Pons (tissue), 1 donor: ENCODE data around the gene AGTR1.

Source experiments
- DNase-seq: peaks from one replicate; pipeline ENCODE4 v3.0.0-alpha.2; 2016; ENCODE audit warnings: low spot score

The AGTR1 gene

DNA sequence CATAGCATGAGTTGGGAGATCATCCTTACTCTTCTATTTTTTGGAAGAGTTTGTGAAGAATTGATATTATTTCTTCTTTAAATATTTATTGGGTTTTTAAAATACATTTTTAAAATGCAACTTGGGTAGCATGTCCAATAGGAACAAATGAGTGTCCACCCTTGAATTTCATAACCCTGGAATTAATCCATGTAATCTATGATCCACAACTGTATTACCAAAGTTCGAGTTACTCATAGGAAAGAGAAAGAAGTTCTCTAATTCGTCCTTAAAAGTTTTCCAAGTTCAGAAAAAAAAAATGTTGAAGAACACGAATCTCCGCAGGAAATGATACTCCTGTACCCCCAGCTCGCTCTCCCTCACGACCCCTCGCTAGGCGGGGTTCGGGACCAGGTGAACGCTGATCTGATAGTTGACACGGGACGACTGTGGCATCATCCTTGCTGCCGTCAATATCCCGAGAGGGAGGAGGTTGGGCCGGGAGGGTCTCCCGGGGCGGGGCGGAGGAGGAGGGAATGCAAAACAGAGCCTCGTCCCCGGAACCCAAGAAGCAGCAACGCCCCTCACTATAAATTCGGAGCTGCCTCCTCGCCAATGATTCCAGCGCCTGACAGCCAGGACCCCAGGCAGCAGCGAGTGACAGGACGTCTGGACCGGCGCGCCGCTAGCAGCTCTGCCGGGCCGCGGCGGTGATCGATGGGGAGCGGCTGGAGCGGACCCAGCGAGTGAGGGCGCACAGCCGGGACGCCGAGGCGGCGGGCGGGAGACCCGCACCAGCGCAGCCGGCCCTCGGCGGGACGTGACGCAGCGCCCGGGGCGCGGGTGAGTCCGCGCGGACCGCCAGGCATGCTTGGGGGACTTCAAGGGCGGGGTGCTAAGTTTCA lies at the start of gene AGTR1:
AGTR1 (plus strand) TSS at position 598 of the 884 bp plus-strand sequence. CDS start 43,133 bp downstream, outside the sequence.
- DNase-seq = no peak

DNA sequence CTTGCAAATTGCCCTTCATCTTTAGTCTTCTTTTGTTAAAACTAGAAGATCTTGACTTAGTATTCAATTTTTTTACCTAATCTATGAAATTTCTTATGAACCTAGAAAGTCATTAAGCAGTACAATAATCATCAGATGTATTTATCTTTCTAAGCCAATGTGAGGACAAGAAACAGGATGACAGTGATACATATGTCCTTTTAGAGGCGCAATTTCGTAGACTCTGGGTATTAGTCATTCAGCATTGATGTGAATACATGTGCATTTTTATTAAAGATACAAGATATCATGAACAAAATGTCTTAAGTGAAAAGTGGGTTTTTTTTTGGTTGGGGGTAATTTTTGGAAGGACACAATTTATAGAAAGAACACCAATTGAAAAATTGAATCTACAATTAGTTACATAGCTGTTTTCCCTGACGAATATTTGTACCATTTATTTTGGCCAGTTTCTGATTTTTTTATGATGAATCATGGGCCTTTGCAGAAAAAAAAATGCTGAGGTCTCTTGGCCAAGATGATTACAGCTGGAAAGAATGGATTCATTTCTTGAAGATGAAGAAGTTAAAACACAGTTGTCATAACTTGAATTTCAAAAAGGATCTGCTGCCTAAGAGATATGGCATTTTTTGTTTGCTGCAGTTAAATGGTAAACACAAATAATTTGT lies 48.9 kb upstream of the AGTR1 start:
- DNase-seq = no peak

DNA sequence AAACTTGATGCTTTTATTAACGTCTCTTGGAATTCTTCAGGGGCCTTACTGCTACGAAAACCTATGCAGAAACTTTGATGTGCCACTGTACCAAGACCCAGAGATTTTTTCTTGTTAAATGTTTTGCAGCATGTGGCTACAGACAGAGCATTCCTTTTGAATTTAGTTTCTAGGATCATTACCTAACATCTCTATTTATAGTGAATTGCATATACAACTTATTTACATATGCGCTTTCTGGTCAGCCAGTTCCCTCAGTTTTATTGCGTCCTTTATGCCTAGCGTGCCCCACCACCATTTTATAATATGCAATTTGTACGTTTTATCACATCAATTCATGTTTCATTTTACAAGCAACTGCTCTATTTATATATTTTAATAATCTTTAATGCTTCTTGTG lies 46.2 kb upstream of the AGTR1 start:
- DNase-seq = no peak

DNA sequence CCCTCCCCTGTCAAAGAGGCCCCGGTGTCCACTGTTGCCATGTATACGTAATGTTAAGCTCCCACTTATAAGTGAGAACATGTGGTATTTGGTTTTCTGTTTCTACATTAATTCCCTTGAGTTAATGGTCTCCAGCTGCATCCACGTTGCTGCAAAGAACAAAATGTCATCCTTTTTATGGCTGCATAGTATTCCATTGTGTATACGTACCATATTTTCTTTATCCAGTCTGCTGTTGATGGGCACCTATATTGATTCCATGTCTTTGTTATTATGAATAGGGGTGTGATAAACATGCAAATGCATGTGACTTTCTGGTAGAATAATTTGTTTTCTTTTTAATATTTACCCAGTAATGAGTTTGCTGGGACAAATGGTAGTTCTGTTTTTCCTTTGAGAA lies 43.3 kb upstream of the AGTR1 start:
- no peak for DNase-seq

DNA sequence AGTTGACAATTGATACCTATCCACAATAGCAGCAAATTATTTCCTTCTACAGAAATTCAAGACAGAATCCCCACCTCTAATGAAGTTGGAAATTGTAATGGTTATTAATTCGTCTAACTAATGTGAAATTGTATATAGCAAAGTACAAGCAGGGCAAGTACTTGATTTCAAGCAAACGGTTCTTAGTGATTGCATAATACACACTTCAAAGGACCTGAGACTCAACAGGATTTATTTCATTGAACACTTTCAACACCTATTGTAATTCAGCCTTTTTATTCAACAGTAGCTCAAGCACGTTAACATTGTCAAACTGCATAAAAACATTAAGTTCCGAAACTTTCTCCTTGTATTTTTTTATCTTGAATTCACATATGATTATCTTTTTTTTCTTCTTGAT lies 40.2 kb upstream of the AGTR1 start:
- no peak for DNase-seq

DNA sequence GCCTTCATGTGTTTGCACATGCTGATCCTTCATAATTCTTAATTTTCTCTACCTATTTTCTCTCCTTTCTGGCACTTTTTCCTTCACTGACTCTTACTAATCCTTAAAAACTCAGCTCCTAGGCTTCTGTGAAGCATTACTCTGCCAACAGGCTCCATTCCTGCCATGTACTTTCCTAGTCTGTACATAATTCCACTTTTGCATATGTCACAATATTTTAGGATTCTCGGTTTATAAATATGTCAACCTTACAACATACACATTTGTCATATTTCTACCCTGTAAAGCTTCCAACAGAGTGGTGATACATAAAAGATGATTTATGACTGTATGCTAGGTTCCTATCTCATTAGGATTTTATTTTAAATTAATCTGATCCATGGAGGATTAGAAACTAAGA lies 38.2 kb upstream of the AGTR1 start:
- DNase-seq = no peak

DNA sequence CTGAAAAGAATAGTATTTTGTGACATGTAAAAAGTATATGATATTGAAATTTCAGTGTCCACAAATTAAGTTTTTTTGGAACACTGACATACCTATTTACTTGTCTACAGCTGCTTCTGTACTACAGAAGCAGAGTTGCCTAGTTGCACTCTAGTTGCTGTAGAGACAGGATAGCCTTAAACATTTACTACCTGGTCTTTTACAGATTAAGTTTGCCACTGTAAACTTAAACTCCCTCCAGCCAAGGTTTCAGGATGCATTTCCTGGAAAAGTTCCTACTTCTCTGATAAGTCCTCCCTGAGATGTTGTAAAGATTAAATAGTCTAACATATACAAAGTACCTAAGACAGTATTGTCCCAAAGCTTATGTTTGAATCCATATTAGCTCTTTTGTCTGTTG lies 17.4 kb upstream of the AGTR1 start:
- no peak for DNase-seq

DNA sequence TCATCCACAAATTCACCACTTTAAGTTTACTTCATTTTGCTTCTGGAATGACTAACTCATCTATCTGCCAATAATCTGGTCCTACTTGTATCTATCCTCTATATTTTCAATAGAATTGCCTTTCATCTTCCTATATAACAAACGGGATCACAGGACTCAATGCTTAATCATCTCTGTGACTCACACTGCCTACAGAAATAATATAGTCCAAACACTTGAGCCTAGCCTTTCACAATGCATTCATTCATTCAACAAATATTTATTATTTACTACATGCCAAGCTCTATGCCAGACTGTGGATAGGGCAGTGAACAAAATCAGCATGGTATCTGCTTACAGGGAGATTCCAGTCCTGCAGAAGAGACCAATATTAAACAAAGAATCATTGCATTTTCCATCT lies 16.6 kb upstream of the AGTR1 start:
- no peak for DNase-seq

DNA sequence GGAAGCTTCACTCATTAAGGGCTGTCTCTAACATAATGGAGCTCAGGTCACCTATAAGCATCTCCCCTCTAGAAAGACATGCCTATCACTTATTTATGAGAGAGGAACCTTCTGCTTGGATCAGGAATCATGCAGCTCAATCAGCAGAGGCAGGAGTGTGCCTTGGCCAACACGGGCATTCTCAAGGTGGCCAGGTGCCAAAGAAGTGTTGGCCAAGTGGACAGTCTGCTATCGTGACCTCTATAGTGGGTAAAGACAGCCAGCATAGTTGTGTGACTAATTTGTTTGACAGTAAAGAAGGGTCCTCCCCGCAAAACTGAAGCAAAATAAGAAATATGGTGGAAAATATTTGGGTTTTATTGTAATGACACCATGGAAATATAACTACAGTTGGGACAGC lies 14.7 kb upstream of the AGTR1 start:
- DNase-seq = no peak

DNA sequence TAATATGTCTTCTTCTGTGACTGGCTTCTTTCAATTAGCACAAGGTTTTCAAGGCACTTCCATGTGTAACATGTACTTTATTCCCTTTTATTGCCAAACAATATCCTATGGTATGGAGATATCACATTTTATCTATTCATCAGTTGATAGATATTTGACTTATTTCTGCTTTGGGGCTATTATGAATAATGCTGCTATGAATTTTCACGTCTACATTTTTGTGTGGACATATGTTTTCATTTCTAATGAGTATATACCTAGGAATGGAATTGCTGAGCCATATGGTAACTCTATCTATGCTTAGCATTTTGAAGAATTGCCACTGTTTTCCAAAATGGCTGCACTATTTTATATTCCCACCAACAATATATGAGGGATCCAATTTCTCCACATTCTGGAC lies 3.6 kb upstream of the AGTR1 start:
- no peak for DNase-seq

DNA sequence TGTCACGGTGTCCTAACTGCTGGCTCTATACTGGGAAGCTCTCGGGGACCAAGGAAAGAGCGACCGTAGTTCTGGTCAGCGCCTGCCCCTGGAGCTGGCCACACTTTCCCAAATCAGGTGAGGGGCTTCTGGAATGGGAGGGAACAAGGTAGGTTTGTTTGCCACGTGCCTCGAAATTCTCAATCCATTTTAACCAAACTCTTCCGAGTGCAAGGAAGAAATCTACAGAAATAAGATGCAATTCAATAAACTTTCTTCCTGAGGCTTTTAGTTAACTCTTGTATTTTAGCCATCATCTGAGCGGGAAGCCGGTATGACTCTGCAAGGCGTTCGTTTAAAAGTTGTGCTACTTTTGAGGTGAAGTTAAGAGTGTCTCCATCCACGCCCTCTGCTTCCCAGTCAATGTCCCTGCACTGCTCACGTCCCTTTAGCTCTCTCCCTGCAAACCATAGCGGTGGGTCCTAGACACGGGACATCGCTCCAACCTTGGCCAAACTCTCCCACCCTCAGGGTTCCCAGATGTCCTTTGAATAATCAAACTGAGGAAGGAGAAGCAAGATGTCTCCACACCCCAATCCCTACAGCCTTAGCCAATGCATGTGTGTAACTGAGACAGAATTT lies 597 bp downstream of the AGTR1 start:
- no peak for DNase-seq

DNA sequence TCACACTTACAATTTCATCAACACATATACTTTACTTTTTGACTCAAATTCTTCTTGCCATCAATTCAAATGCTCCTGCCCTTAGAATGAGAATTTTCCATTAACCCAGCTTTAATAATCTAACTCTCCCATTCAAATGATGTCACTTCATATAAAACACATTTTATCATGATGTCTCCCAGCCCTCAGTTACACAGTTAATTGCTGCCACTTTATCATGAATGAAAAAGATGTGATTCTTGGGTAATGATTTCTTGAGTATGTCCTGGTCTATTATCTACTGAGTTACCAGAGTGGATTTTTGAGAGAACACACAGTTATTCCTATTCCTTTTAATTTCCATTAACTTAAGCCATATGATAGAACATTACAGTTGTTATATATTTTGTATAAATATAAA lies 7.6 kb downstream of the AGTR1 start:
- no peak for DNase-seq

DNA sequence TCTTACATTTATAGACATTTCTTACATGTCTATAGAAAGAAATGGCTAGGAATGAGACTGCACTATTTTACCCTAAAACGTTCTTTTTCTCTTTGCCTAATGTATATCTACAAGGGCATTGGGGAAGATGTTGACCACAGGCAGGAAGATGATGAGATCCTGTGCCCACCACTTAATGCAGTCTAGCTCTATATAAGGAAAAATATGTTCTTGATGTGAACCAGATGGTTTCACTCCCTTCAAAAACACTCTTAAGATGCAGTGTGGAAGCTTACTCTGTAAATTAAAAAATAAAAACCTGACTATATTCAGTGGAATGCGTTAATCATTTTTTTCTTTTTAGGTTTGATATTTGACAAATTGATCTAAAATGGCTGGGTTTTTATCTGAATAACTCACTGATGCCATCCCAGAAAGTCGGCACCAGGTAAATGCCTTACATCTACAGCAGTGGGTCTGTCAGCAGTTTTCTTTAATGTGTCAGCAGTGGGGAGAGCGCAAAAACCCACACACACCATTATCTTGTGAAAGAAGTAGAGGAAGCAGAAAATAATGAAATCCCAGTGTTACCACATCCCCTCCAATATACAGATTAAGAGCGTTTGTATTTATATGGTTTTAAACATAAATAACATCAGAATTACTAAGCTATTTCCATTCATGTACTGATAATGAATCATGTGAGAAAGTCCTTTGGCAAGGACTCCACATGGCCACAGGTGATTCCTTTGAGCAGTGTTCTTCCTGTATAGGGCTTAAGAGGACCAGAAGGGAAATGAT lies 10.1 kb downstream of the AGTR1 start:
- no peak for DNase-seq

DNA sequence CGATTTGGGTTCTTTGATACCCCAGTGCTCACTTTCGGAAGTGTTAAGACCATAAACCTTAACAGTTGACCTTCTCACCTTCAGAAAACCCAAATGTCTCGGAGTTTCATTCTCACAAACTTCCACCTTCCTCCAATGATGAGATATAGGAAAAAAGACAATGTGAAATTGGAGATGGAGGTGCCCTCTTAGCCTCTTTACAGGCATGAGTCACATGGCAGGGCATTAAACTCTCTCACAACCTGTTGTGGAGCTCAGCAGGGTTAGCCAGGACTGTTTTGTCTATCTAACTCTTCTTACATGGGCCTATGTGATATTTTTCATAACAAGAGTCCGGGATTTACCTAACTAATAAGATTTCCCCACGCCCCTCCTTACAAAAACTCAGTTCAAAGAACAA lies 10.7 kb downstream of the AGTR1 start:
- no peak for DNase-seq

DNA sequence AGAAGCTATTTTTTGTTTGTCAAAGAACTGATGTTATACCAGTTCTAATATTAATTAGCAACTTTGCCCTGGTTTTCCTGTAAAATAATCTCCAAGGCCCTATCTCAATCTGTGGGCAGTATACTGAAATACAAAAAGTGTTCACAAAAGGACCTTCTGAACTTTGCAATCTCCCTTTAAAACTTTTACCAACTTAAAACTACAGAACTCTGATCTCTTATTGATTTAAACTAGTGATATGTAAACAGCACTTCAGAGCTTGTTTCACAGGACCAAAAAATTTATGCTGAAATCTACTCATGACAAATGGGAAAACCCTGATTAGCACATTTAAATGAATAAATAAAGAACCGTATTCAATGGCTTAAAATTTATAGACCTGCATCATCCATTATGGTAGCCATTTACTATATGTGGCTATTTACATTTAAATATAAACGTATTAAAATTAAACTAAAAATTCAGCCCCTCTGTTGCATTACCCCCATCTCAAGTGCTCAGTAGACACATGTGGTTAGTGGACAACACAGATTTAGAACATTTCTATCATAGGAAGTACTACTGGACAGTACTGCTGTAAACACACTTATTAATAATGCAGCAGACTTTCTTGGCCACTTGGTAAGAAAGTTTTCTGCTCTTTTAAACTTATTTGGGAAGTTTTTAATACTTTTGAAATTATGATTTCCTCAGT lies 12.0 kb downstream of the AGTR1 start:
- DNase-seq = no peak

DNA sequence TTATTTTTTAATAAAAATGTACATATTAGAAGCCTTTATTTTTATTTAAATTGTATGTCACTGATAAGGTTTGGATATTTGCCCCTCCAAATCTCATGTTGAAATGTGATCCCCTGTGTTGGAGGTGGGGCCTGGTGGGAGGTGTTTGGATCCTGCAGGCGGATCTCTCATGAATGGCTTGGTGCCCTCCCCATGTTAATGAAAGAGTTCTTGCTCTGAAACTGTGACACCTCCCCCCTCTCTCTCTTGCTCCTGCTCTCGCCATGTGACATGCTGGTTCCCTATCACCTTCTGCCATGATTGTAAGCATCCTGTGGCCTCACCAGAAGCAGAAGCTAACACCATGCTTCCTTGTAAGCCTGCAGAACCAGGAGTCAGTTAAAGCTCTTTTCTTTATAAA lies 13.0 kb downstream of the AGTR1 start:
- no peak for DNase-seq

DNA sequence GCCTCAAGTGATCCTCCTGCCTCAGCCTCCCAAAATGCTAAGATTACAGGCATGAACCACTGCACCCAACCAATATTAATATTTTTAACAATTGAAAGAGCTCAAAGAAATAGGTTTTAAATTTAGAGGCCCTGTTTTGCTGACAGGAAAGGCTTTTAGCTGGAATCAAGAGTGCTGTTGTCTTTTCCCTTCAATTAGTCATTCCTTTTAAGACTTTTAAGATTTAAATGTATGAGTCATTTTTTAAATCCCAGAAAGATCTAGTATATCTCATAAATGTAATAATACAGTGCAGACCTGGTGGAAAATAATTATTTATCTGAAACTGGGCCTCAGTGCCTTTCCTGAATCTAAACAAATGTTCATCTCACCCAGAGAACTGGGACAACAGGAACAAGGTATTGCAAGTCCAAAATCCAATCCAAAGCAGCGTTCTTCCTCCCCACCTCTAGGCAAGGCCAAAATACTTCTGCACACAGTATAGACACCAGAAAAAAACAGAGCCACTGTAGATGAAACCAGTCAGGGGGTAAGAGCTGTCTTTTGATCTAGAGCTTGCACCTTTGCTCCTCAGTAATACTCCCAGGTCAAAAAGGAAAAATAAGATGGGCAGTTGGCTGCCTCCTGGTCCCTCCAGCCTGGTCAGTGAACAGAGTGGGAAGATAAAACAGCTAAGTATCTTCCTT lies 14.4 kb downstream of the AGTR1 start:
- no peak for DNase-seq

DNA sequence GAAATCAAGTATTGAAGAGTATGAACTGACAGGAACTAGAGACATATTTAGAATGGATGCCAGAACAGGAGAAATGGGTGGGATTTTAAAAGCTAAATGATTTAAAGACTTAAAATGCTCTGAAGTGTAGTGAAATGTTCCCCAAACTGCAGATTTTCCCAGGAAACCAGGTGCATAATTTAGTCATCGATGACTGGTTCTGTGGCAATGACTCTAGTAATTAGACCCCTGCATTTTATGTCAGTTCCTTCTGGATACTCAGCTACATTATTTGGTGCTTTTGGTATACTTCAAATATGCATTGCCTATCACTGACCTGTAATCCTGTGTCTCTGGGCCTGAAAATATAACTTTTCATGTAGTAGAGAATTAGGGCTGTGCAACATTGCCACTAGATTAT lies 16.8 kb downstream of the AGTR1 start:
- DNase-seq = no peak

DNA sequence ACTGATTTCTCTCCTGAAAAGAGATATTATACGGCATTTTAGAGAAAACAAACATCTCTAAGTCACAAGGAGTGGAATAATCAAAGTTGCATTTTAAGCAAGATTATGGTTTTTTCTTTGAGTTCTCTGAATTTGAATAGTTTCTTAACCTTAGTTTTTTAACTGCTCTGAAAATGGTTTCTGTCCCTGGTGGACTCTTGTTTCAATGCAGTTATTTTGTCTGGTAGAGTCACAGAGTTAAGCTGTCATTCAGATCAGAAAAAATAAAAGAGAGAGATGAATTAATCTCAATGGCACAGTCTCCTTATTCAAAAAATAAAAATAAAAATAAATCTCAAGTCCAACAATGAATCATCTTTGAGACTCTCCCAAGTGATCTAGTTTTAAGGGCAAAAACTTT lies 19.0 kb downstream of the AGTR1 start:
- DNase-seq = no peak

DNA sequence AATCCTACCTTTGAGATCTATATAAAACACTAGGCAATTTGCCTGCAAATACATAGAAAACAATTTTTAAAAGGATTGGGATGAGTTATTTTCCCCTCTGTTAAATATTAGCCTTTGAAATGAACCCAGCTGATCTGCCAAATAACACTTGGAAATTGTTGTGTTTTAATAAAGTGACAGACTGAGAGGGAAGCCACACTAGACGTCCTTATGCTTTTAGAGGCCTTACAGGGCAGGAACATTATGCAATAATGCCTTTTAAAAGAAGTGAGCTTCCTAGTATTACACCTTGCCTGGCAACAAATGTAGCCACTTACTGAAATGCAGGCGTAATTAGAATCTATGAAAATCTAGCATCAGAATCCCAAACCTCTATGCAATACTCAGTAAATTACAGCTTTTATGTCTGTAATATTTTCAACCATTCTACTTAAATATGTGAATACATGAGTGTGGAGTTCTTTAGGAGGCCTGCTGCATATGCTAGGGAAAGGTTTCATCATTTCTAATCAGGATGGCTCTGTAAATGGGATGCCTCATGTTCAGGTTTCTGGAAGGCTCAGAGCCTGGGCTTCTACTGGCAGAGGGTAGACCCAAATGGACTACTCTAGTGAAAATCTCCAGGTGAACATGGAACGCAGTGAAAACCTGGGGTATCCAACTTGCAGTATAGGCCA lies 20.3 kb downstream of the AGTR1 start:
- no peak for DNase-seq
